HepG2 (cell line): ENCODE measurements around the gene SERPINA3. TPM values are rescaled to one million over a fixed set of nuclear protein-coding genes. Genes with fewer than 3 reads are reported as not detected.
A peak's percentile ranks its signal among the peaks of the same experiment; 100 is the strongest.

Experiments used
- AHR ChIP-seq: IDR thresholded peaks from 2 replicates; pipeline ENCODE4 v1.6.1; 2018; ENCODE audit warnings: missing genetic modification reagents, missing compliant biosample characterization
- BHLHE40 ChIP-seq: IDR thresholded peaks from 2 replicates; pipeline ENCODE4 v1.6.1; 2011; ENCODE audit warnings: low read length, improper control_type of control experiment
- ESRRA ChIP-seq: sonication (generic); formaldehyde crosslinking; IDR thresholded peaks from 2 replicates; pipeline ENCODE4 v1.5.1; 2020; ENCODE audit warnings: mild to moderate bottlenecking, low read depth, missing genetic modification reagents
- MIER2 ChIP-seq: IDR thresholded peaks from 2 replicates; pipeline ENCODE4 v1.6.1; 2016; ENCODE audit warnings: missing biosample characterization, missing genetic modification reagents
- NONO ChIP-seq, 2 experiments: fragments of 450-650 bp in 1 of 2; sonication (generic) in 1 of 2; formaldehyde crosslinking in 1 of 2; IDR thresholded peaks in 1 of 2; conservative IDR thresholded peaks in 1 of 2; 2 replicates each; pipeline versions ENCODE4 v1.6.1 to v1.8.0; 2017 to 2022; ENCODE audit warnings: mild to moderate bottlenecking in 1 of 2, missing genetic modification reagents in 1 of 2, moderate library complexity in 1 of 2
- PCBP1 ChIP-seq: fragments of 200-400 bp; formaldehyde crosslinking; IDR thresholded peaks from 2 replicates; pipeline ENCODE4 v1.6.1; 2017; ENCODE audit warnings: mild to moderate bottlenecking, low read depth, low read length, borderline replicate concordance
- TARDBP ChIP-seq: sonication (generic); formaldehyde crosslinking; IDR thresholded peaks from 2 replicates; pipeline ENCODE4 v1.8.0; 2022; ENCODE audit warnings: mild to moderate bottlenecking, missing genetic modification reagents
- TRAFD1 ChIP-seq: sonication (generic); formaldehyde crosslinking; IDR thresholded peaks from 2 replicates; pipeline ENCODE4 v1.5.1; 2020; ENCODE audit warnings: missing genetic modification reagents, mild to moderate bottlenecking, borderline replicate concordance
- ZMAT3 ChIP-seq: sonication (generic); formaldehyde crosslinking; conservative IDR thresholded peaks from 2 replicates; pipeline ENCODE4 v1.7.0; 2021; ENCODE audit warnings: missing genetic modification reagents
- ZNF143 ChIP-seq: sonication (generic); formaldehyde crosslinking; IDR thresholded peaks from 2 replicates; pipeline ENCODE4 v1.4.0; 2020; ENCODE audit warnings: missing genetic modification reagents
- polyA plus RNA-seq, 8 experiments: library from polyadenylated mRNA; depleted of rRNA in 3 of 8; stranded (reverse) in 7 of 8; unstranded in 1 of 8; fragments of >200 nt; fragmentation: Illumina TruSeq in 4 of 8; extraction: Trizol in 4 of 8; gene quantifications; 2 replicates each; pipeline versions ENCODE4 v1.2.1 to v1.2.3, GENCODE V29; 2011 to 2016; ENCODE audit warnings: low read depth in 4 of 8, missing spikeins in 1 of 8, mixed read lengths in 1 of 8; ENCODE audit not compliant: insufficient read depth in 1 of 8
- total RNA-seq, 5 experiments: library from RNA; depleted of rRNA; stranded (reverse); fragments of >200 nt; fragmentation: Illumina TruSeq; extraction: Trizol; gene quantifications; 2 replicates each; pipeline ENCODE4 v1.2.3, GENCODE V29; 2016; ENCODE audit warnings: low read depth in 1 of 5
- TF ChIP-seq, protein P1 (sequence below): IDR thresholded peaks from 2 replicates; pipeline ENCODE4 v1.6.1; 2012; ENCODE audit warnings: low read length, improper control_type of control experiment
- TF ChIP-seq, protein P2 (sequence below): IDR thresholded peaks from 2 replicates; pipeline ENCODE4 v1.6.1; 2016
- TF ChIP-seq, protein P3 (sequence below): sonication (generic); formaldehyde crosslinking; IDR thresholded peaks from 2 replicates; pipeline ENCODE4 v1.4.0; 2020; ENCODE audit warnings: mild to moderate bottlenecking, missing genetic modification reagents
- TF ChIP-seq, protein P4 (sequence below): sonication (generic); formaldehyde crosslinking; IDR thresholded peaks from 2 replicates; pipeline ENCODE4 v1.4.0; 2020; ENCODE audit warnings: low read depth, mild to moderate bottlenecking, missing genetic modification reagents
- TF ChIP-seq, protein P5 (sequence below): IDR thresholded peaks from 2 replicates; pipeline ENCODE4 v1.6.1; 2016; ENCODE audit warnings: mild to moderate bottlenecking
- TF ChIP-seq, protein P6 (sequence below), 2 experiments: fragments of 450-650 bp in 1 of 2; sonication (generic) in 1 of 2; formaldehyde crosslinking; IDR thresholded peaks; 2 replicates each; pipeline versions ENCODE4 v1.5.0 to v1.8.0; 2020 to 2022; ENCODE audit warnings: mild to moderate bottlenecking in 1 of 2, missing genetic modification reagents in 1 of 2

Gene SERPINA3
- total and polyA plus RNA-seq, 2 of the 13 experiments (the other 11 are each of a cell fraction or from before 2014, with no cell fraction given): 825 to 2,200 TPM

- TF ChIP-seq, protein P1, sequence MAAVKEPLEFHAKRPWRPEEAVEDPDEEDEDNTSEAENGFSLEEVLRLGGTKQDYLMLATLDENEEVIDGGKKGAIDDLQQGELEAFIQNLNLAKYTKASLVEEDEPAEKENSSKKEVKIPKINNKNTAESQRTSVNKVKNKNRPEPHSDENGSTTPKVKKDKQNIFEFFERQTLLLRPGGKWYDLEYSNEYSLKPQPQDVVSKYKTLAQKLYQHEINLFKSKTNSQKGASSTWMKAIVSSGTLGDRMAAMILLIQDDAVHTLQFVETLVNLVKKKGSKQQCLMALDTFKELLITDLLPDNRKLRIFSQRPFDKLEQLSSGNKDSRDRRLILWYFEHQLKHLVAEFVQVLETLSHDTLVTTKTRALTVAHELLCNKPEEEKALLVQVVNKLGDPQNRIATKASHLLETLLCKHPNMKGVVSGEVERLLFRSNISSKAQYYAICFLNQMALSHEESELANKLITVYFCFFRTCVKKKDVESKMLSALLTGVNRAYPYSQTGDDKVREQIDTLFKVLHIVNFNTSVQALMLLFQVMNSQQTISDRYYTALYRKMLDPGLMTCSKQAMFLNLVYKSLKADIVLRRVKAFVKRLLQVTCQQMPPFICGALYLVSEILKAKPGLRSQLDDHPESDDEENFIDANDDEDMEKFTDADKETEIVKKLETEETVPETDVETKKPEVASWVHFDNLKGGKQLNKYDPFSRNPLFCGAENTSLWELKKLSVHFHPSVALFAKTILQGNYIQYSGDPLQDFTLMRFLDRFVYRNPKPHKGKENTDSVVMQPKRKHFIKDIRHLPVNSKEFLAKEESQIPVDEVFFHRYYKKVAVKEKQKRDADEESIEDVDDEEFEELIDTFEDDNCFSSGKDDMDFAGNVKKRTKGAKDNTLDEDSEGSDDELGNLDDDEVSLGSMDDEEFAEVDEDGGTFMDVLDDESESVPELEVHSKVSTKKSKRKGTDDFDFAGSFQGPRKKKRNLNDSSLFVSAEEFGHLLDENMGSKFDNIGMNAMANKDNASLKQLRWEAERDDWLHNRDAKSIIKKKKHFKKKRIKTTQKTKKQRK: no peak
- no peak for TF ChIP-seq ESRRA (CRISPR knock-in tag)
- TF ChIP-seq, protein P2, sequence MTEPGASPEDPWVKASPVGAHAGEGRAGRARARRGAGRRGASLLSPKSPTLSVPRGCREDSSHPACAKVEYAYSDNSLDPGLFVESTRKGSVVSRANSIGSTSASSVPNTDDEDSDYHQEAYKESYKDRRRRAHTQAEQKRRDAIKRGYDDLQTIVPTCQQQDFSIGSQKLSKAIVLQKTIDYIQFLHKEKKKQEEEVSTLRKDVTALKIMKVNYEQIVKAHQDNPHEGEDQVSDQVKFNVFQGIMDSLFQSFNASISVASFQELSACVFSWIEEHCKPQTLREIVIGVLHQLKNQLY (CRISPR knock-in tag): no peak
- no peak for TF ChIP-seq ZMAT3 (CRISPR knock-in tag)
- no peak for TF ChIP-seq TRAFD1 (CRISPR knock-in tag)
- no peak for TF ChIP-seq ZNF143 (CRISPR knock-in tag)
- TF ChIP-seq, protein P3, sequence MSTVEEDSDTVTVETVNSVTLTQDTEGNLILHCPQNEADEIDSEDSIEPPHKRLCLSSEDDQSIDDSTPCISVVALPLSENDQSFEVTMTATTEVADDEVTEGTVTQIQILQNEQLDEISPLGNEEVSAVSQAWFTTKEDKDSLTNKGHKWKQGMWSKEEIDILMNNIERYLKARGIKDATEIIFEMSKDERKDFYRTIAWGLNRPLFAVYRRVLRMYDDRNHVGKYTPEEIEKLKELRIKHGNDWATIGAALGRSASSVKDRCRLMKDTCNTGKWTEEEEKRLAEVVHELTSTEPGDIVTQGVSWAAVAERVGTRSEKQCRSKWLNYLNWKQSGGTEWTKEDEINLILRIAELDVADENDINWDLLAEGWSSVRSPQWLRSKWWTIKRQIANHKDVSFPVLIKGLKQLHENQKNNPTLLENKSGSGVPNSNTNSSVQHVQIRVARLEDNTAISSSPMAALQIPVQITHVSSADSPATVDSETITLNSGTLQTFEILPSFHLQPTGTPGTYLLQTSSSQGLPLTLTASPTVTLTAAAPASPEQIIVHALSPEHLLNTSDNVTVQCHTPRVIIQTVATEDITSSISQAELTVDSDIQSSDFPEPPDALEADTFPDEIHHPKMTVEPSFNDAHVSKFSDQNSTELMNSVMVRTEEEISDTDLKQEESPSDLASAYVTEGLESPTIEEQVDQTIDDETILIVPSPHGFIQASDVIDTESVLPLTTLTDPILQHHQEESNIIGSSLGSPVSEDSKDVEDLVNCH: no peak
- TF ChIP-seq, protein P4, sequence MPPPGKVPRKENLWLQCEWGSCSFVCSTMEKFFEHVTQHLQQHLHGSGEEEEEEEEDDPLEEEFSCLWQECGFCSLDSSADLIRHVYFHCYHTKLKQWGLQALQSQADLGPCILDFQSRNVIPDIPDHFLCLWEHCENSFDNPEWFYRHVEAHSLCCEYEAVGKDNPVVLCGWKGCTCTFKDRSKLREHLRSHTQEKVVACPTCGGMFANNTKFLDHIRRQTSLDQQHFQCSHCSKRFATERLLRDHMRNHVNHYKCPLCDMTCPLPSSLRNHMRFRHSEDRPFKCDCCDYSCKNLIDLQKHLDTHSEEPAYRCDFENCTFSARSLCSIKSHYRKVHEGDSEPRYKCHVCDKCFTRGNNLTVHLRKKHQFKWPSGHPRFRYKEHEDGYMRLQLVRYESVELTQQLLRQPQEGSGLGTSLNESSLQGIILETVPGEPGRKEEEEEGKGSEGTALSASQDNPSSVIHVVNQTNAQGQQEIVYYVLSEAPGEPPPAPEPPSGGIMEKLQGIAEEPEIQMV (CRISPR knock-in tag): no peak
- TF ChIP-seq PCBP1: no peak
- TF ChIP-seq BHLHE40: no peak
- peak; percentile 94 for TF ChIP-seq MIER2 (CRISPR knock-in tag)
- TF ChIP-seq AHR (CRISPR knock-in tag): no peak
- TF ChIP-seq, protein P5, sequence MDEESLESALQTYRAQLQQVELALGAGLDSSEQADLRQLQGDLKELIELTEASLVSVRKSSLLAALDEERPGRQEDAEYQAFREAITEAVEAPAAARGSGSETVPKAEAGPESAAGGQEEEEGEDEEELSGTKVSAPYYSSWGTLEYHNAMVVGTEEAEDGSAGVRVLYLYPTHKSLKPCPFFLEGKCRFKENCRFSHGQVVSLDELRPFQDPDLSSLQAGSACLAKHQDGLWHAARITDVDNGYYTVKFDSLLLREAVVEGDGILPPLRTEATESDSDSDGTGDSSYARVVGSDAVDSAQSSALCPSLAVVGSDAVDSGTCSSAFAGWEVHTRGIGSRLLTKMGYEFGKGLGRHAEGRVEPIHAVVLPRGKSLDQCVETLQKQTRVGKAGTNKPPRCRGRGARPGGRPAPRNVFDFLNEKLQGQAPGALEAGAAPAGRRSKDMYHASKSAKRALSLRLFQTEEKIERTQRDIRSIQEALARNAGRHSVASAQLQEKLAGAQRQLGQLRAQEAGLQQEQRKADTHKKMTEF (CRISPR knock-in tag): no peak
- TF ChIP-seq, protein P6, sequence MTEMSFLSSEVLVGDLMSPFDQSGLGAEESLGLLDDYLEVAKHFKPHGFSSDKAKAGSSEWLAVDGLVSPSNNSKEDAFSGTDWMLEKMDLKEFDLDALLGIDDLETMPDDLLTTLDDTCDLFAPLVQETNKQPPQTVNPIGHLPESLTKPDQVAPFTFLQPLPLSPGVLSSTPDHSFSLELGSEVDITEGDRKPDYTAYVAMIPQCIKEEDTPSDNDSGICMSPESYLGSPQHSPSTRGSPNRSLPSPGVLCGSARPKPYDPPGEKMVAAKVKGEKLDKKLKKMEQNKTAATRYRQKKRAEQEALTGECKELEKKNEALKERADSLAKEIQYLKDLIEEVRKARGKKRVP (CRISPR knock-in tag; IDR thresholded peaks at IDR 0.05): no peak
- no peak for TF ChIP-seq TARDBP (CRISPR knock-in tag)
- no peak for TF ChIP-seq NONO (IDR thresholded peaks at IDR 0.05)
- no peak for TF ChIP-seq NONO (CRISPR knock-in tag; conservative IDR thresholded peaks at IDR 0.05)
Observed at GRCh38 chr14:94654071-94654861, 42.1 kb downstream of the SERPINA3 start (continued).
